GM12801 (cell line): ENCODE measurements around the gene ETNK1.

Experiments used
- CTCF ChIP-seq: IDR thresholded peaks from one replicate; pipeline ENCODE4 v1.5.1; 2011; ENCODE audit warnings: control low read depth; ENCODE audit not compliant: insufficient read length; ENCODE audit errors: extremely low read depth

The ETNK1 gene

GRCh38 chr12:22640851-22641250, 15.9 kb downstream of the ETNK1 start:
- no peak for TF ChIP-seq CTCF

- no peak for TF ChIP-seq CTCF
These were observed 16.5 kb downstream of the ETNK1 start for GRCh38 chr12:22641353-22642053.

GRCh38 chr12:22648668-22649067, 23.7 kb downstream of the ETNK1 start:
- no peak for TF ChIP-seq CTCF

- no peak for TF ChIP-seq CTCF
These were observed 28.1 kb downstream of the ETNK1 start for GRCh38 chr12:22653075-22653474.

- TF ChIP-seq CTCF: no peak
These were observed 28.8 kb downstream of the ETNK1 start for GRCh38 chr12:22653791-22654190.

GRCh38 chr12:22656376-22656775, 31.4 kb downstream of the ETNK1 start:
- TF ChIP-seq CTCF: no peak

- TF ChIP-seq CTCF: no peak
These were observed 31.9 kb downstream of the ETNK1 start for GRCh38 chr12:22656831-22657230.
